GM18517 (cell line): ENCODE results near the gene WDR90.

Experiments used
- ATAC-seq: cut with Tn5 transposase; IDR thresholded peaks from one replicate; pipeline ENCODE4 v1.9.1; 2021; ENCODE audit warnings: mild to moderate bottlenecking, moderate library complexity; ENCODE audit not compliant: unreplicated experiment

The WDR90 gene

GRCh38 chr16:625977-626765 is 23.0 kb upstream of the WDR90 start:
- no peak for ATAC-seq

GRCh38 chr16:626787-627453 is 22.2 kb upstream of the WDR90 start:
- no peak for ATAC-seq

- ATAC-seq = no peak
Measured at GRCh38 chr16:627454-628239, 21.5 kb upstream of the WDR90 start.

GRCh38 chr16:628321-629061 is 20.7 kb upstream of the WDR90 start:
- ATAC-seq = no peak

- no peak for ATAC-seq
Measured at GRCh38 chr16:629185-629832, 19.9 kb upstream of the WDR90 start.

- ATAC-seq = no peak
Measured at GRCh38 chr16:629833-630248, 19.3 kb upstream of the WDR90 start.

GRCh38 chr16:630249-630814 is 18.8 kb upstream of the WDR90 start:
- no peak for ATAC-seq

- no peak for ATAC-seq
Measured at GRCh38 chr16:630815-631405, 18.3 kb upstream of the WDR90 start, which contains the start of gene WFIKKN1. WFIKKN1 (plus strand) TSS chr16:630985; CDS start chr16:631254, 269 bp downstream.

GRCh38 chr16:631808-632358 is 17.3 kb upstream of the WDR90 start:
- no peak for ATAC-seq

GRCh38 chr16:632486-633335 is 16.5 kb upstream of the WDR90 start:
- ATAC-seq = no peak

GRCh38 chr16:633336-634050 is 15.7 kb upstream of the WDR90 start:
- ATAC-seq = no peak

GRCh38 chr16:634051-634670 is 15.0 kb upstream of the WDR90 start:
- ATAC-seq = no peak

GRCh38 chr16:634996-635395 is 14.2 kb upstream of the WDR90 start:
- no peak for ATAC-seq

- ATAC-seq = peak; percentile 1
Measured at GRCh38 chr16:635573-636205, 13.5 kb upstream of the WDR90 start.

- peak; percentile 63 for ATAC-seq
Measured at GRCh38 chr16:636206-637080, 12.7 kb upstream of the WDR90 start, which contains the start of gene METTL26. METTL26 (minus strand) TSS chr16:636305; CDS start chr16:636290, 15 bp downstream.
